GM23338 (cell line): ENCODE results near the gene KCNIP1.

Source experiments
- CREB1 ChIP-seq: fragments of 250-450 bp; sonication (Bioruptor Pico); IDR thresholded peaks from 2 replicates; pipeline ENCODE4 v1.5.0; 2020; ENCODE audit warnings: low read depth, mild to moderate bottlenecking, moderate library complexity
- EZH2 ChIP-seq: fragments of 200-600 bp; sonication (generic); IDR thresholded peaks from one replicate; pipeline ENCODE4 v1.8.0; 2017; ENCODE audit warnings: antibody characterized with exemption, mild to moderate bottlenecking, low read depth; ENCODE audit not compliant: unreplicated experiment
- EZH2phosphoT487 ChIP-seq: fragments of 200-600 bp; sonication (generic); IDR thresholded peaks from one replicate; pipeline ENCODE4 v1.8.1; 2018; ENCODE audit warnings: antibody characterized with exemption; ENCODE audit not compliant: unreplicated experiment
- JUNB ChIP-seq: IDR thresholded peaks from one replicate; pipeline ENCODE4 v1.6.1; 2016; ENCODE audit warnings: antibody characterized with exemption; ENCODE audit not compliant: unreplicated experiment
- POLR2AphosphoS5 ChIP-seq: IDR thresholded peaks from 2 replicates; pipeline ENCODE4 v1.6.1; 2016; ENCODE audit warnings: antibody characterized with exemption, low read depth
- STAT1 ChIP-seq: IDR thresholded peaks from one replicate; pipeline ENCODE4 v1.6.1; 2016; ENCODE audit warnings: antibody characterized with exemption; ENCODE audit not compliant: unreplicated experiment
- TF ChIP-seq, protein P1 (sequence below): fragments of 250-450 bp; sonication (Bioruptor Pico); IDR thresholded peaks from 2 replicates; pipeline ENCODE4 v1.5.0; 2020; ENCODE audit warnings: mild to moderate bottlenecking, moderate library complexity
- TF ChIP-seq, protein P2 (sequence below), 2 experiments: fragments of 200-600 bp in 1 of 2; sonication (generic) in 1 of 2; conservative IDR thresholded peaks; 2 replicates each; pipeline versions ENCODE4 v1.5.1 to v1.6.1; 2016 to 2017; ENCODE audit warnings: antibody characterized with exemption in 2 of 2, low read depth in 2 of 2, mild to moderate bottlenecking in 2 of 2, moderate library complexity in 1 of 2
- TF ChIP-seq, protein P3 (sequence below): IDR thresholded peaks from one replicate; pipeline ENCODE4 v1.6.1; 2018; ENCODE audit warnings: antibody characterized with exemption; ENCODE audit not compliant: unreplicated experiment

- TF ChIP-seq, protein P1, sequence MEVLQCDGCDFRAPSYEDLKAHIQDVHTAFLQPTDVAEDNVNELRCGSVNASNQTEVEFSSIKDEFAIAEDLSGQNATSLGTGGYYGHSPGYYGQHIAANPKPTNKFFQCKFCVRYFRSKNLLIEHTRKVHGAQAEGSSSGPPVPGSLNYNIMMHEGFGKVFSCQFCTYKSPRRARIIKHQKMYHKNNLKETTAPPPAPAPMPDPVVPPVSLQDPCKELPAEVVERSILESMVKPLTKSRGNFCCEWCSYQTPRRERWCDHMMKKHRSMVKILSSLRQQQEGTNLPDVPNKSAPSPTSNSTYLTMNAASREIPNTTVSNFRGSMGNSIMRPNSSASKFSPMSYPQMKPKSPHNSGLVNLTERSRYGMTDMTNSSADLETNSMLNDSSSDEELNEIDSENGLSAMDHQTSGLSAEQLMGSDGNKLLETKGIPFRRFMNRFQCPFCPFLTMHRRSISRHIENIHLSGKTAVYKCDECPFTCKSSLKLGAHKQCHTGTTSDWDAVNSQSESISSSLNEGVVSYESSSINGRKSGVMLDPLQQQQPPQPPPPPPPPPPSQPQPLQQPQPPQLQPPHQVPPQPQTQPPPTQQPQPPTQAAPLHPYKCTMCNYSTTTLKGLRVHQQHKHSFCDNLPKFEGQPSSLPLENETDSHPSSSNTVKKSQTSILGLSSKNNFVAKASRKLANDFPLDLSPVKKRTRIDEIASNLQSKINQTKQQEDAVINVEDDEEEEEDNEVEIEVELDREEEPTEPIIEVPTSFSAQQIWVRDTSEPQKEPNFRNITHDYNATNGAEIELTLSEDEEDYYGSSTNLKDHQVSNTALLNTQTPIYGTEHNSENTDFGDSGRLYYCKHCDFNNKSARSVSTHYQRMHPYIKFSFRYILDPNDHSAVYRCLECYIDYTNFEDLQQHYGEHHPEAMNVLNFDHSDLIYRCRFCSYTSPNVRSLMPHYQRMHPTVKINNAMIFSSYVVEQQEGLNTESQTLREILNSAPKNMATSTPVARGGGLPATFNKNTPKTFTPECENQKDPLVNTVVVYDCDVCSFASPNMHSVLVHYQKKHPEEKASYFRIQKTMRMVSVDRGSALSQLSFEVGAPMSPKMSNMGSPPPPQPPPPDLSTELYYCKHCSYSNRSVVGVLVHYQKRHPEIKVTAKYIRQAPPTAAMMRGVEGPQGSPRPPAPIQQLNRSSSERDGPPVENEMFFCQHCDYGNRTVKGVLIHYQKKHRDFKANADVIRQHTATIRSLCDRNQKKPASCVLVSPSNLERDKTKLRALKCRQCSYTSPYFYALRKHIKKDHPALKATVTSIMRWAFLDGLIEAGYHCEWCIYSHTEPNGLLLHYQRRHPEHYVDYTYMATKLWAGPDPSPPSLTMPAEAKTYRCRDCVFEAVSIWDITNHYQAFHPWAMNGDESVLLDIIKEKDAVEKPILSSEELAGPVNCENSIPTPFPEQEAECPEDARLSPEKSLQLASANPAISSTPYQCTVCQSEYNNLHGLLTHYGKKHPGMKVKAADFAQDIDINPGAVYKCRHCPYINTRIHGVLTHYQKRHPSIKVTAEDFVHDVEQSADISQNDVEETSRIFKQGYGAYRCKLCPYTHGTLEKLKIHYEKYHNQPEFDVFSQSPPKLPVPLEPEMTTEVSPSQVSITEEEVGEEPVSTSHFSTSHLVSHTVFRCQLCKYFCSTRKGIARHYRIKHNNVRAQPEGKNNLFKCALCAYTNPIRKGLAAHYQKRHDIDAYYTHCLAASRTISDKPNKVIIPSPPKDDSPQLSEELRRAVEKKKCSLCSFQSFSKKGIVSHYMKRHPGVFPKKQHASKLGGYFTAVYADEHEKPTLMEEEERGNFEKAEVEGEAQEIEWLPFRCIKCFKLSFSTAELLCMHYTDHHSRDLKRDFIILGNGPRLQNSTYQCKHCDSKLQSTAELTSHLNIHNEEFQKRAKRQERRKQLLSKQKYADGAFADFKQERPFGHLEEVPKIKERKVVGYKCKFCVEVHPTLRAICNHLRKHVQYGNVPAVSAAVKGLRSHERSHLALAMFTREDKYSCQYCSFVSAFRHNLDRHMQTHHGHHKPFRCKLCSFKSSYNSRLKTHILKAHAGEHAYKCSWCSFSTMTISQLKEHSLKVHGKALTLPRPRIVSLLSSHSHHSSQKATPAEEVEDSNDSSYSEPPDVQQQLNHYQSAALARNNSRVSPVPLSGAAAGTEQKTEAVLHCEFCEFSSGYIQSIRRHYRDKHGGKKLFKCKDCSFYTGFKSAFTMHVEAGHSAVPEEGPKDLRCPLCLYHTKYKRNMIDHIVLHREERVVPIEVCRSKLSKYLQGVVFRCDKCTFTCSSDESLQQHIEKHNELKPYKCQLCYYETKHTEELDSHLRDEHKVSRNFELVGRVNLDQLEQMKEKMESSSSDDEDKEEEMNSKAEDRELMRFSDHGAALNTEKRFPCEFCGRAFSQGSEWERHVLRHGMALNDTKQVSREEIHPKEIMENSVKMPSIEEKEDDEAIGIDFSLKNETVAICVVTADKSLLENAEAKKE (CRISPR knock-in tag) = no peak
- TF ChIP-seq POLR2AphosphoS5 (no peak), EZH2phosphoT487 (no peak), JUNB (no peak), CREB1 (CRISPR knock-in tag) (no peak), EZH2 (no peak), STAT1 (no peak)
- TF ChIP-seq, protein P2, sequence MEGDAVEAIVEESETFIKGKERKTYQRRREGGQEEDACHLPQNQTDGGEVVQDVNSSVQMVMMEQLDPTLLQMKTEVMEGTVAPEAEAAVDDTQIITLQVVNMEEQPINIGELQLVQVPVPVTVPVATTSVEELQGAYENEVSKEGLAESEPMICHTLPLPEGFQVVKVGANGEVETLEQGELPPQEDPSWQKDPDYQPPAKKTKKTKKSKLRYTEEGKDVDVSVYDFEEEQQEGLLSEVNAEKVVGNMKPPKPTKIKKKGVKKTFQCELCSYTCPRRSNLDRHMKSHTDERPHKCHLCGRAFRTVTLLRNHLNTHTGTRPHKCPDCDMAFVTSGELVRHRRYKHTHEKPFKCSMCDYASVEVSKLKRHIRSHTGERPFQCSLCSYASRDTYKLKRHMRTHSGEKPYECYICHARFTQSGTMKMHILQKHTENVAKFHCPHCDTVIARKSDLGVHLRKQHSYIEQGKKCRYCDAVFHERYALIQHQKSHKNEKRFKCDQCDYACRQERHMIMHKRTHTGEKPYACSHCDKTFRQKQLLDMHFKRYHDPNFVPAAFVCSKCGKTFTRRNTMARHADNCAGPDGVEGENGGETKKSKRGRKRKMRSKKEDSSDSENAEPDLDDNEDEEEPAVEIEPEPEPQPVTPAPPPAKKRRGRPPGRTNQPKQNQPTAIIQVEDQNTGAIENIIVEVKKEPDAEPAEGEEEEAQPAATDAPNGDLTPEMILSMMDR (conservative IDR thresholded peaks at IDR 0.05; ENCODE audit: low read depth in 2 of 2) = no peak
- TF ChIP-seq, protein P3, sequence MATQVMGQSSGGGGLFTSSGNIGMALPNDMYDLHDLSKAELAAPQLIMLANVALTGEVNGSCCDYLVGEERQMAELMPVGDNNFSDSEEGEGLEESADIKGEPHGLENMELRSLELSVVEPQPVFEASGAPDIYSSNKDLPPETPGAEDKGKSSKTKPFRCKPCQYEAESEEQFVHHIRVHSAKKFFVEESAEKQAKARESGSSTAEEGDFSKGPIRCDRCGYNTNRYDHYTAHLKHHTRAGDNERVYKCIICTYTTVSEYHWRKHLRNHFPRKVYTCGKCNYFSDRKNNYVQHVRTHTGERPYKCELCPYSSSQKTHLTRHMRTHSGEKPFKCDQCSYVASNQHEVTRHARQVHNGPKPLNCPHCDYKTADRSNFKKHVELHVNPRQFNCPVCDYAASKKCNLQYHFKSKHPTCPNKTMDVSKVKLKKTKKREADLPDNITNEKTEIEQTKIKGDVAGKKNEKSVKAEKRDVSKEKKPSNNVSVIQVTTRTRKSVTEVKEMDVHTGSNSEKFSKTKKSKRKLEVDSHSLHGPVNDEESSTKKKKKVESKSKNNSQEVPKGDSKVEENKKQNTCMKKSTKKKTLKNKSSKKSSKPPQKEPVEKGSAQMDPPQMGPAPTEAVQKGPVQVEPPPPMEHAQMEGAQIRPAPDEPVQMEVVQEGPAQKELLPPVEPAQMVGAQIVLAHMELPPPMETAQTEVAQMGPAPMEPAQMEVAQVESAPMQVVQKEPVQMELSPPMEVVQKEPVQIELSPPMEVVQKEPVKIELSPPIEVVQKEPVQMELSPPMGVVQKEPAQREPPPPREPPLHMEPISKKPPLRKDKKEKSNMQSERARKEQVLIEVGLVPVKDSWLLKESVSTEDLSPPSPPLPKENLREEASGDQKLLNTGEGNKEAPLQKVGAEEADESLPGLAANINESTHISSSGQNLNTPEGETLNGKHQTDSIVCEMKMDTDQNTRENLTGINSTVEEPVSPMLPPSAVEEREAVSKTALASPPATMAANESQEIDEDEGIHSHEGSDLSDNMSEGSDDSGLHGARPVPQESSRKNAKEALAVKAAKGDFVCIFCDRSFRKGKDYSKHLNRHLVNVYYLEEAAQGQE = no peak
These were observed 235.0 kb downstream of the KCNIP1 start for GRCh38 chr5:170738840-170739239.
